ENCODE data around the gene MEGF11.

MEGF11 gene

GRCh38 chr15:66129586-66129985, 124.0 kb downstream of the MEGF11 start:
- ATAC-seq, result no peak

GRCh38 chr15:66128116-66128680, 125.4 kb downstream of the MEGF11 start:
- ATAC-seq, result no peak
- TF ChIP-seq ZFP30 (CRISPR knock-in tag; IDR thresholded peaks at IDR 0.05) (no peak), PATZ1 (CRISPR knock-in tag; IDR thresholded peaks at IDR 0.05; ENCODE audit: borderline replicate concordance) (no peak), OSR1 (CRISPR knock-in tag; IDR thresholded peaks at IDR 0.05) (no peak), SNAI2 (CRISPR knock-in tag; IDR thresholded peaks at IDR 0.05) (no peak), PPARA (CRISPR knock-in tag; IDR thresholded peaks at IDR 0.05; ENCODE audit: borderline replicate concordance) (no peak), ZNF8 (CRISPR knock-in tag; IDR thresholded peaks at IDR 0.05) (no peak), ZNF70 (CRISPR knock-in tag; IDR thresholded peaks at IDR 0.05) (no peak), ZC3H10 (CRISPR knock-in tag; IDR thresholded peaks at IDR 0.05) (no peak)

More at GRCh38 chr15:66129586-66129985, 124.0 kb downstream of the MEGF11 start:
- TF ChIP-seq CSRNP3 (CRISPR knock-in tag; IDR thresholded peaks at IDR 0.05) (no peak), OSR1 (CRISPR knock-in tag; IDR thresholded peaks at IDR 0.05) (no peak), ZNF565 (CRISPR knock-in tag; conservative IDR thresholded peaks at IDR 0.05; ENCODE audit: low read depth) (no peak), TOX (CRISPR knock-in tag; IDR thresholded peaks at IDR 0.05; ENCODE audit: borderline replicate concordance) (no peak), TCF4 (CRISPR knock-in tag; IDR thresholded peaks at IDR 0.05; ENCODE audit: borderline replicate concordance) (no peak), ZFP30 (CRISPR knock-in tag; IDR thresholded peaks at IDR 0.05) (no peak), PPARA (CRISPR knock-in tag; IDR thresholded peaks at IDR 0.05; ENCODE audit: borderline replicate concordance) (no peak), CREB5 (CRISPR knock-in tag; IDR thresholded peaks at IDR 0.05; ENCODE audit: low read depth) (no peak), ESRRG (CRISPR knock-in tag; IDR thresholded peaks at IDR 0.05) (no peak), ZNF8 (CRISPR knock-in tag; IDR thresholded peaks at IDR 0.05) (no peak), TSHZ2 (CRISPR knock-in tag; IDR thresholded peaks at IDR 0.05) (no peak), POU6F1 (CRISPR knock-in tag; IDR thresholded peaks at IDR 0.05; ENCODE audit: borderline replicate concordance, low read depth) (no peak), CSDC2 (CRISPR knock-in tag; IDR thresholded peaks at IDR 0.05) (no peak), PATZ1 (CRISPR knock-in tag; IDR thresholded peaks at IDR 0.05; ENCODE audit: borderline replicate concordance) (no peak), ISL1 (CRISPR knock-in tag; IDR thresholded peaks at IDR 0.05) (no peak), SNAI2 (CRISPR knock-in tag; IDR thresholded peaks at IDR 0.05) (no peak), BACH2 (CRISPR knock-in tag; IDR thresholded peaks at IDR 0.05; ENCODE audit: borderline replicate concordance) (no peak), ZNF70 (CRISPR knock-in tag; IDR thresholded peaks at IDR 0.05) (no peak), ZFP3 (CRISPR knock-in tag; IDR thresholded peaks at IDR 0.05) (no peak)
